GM19397 (cell line): ENCODE results near the gene ARHGAP12.
"Not testable (repeated sequence)": the region's sequence is repeated elsewhere in the genome, so short reads cannot be mapped to it uniquely, and the experiment has no call there.

Source experiments
- ATAC-seq: cut with Tn5 transposase; IDR thresholded peaks from one replicate; pipeline ENCODE4 v1.9.1; 2021; ENCODE audit warnings: mild to moderate bottlenecking, moderate library complexity; ENCODE audit not compliant: unreplicated experiment

ARHGAP12 gene

GRCh38 chr10:31774299-31774900 is 154.2 kb downstream of the ARHGAP12 start:
- ATAC-seq = no peak

- ATAC-seq = no peak
Measured at GRCh38 chr10:31773749-31774298, 154.8 kb downstream of the ARHGAP12 start.

GRCh38 chr10:31771331-31771831 is 157.2 kb downstream of the ARHGAP12 start:
- no peak for ATAC-seq

GRCh38 chr10:31770307-31770902 is 158.2 kb downstream of the ARHGAP12 start:
- peak; percentile 61 for ATAC-seq

GRCh38 chr10:31769564-31769963 is 159.1 kb downstream of the ARHGAP12 start:
- no peak for ATAC-seq

- not testable (repeated sequence) for ATAC-seq
Measured at GRCh38 chr10:31768935-31769334, 159.7 kb downstream of the ARHGAP12 start.

- no peak for ATAC-seq
Measured at GRCh38 chr10:31768467-31768866, 160.2 kb downstream of the ARHGAP12 start.

- ATAC-seq = no peak
Measured at GRCh38 chr10:31765541-31765940, 163.1 kb downstream of the ARHGAP12 start.

GRCh38 chr10:31762316-31762715 is 166.3 kb downstream of the ARHGAP12 start:
- ATAC-seq = no peak

GRCh38 chr10:31761156-31761555 is 167.5 kb downstream of the ARHGAP12 start:
- no peak for ATAC-seq

GRCh38 chr10:31760674-31761081 is 168.0 kb downstream of the ARHGAP12 start:
- no peak for ATAC-seq

- ATAC-seq = peak; percentile 94
Measured at GRCh38 chr10:31759799-31760626, 168.6 kb downstream of the ARHGAP12 start.

GRCh38 chr10:31759124-31759798 is 169.4 kb downstream of the ARHGAP12 start:
- ATAC-seq = no peak

GRCh38 chr10:31758495-31758894 is 170.1 kb downstream of the ARHGAP12 start:
- ATAC-seq = no peak

GRCh38 chr10:31757831-31758230 is 170.8 kb downstream of the ARHGAP12 start:
- no peak for ATAC-seq

- ATAC-seq = no peak
Measured at GRCh38 chr10:31757386-31757791, 171.2 kb downstream of the ARHGAP12 start.

- no peak for ATAC-seq
Measured at GRCh38 chr10:31756729-31757110, 171.9 kb downstream of the ARHGAP12 start.

GRCh38 chr10:31756101-31756728 is 172.4 kb downstream of the ARHGAP12 start:
- ATAC-seq = no peak
